ENCODE results near the gene SF3B3. TPM values are rescaled to one million over a fixed set of nuclear protein-coding genes. Genes with fewer than 3 reads are reported as not detected.
"Not testable (repeated sequence)": the region's sequence is repeated elsewhere in the genome, so short reads cannot be mapped to it uniquely, and the experiment has no call there.

Gene SF3B3
- total RNA-seq, 1 donor from 2014 or later, result 131 TPM

- ATAC-seq (no peak), DNase-seq (ENCODE audit: missing footprints) (no peak)
- intact Hi-C loops (cut with DNase I), result no loop called here
Observed at GRCh38 chr16:70577256-70577698, 53.7 kb downstream of the SF3B3 start.

GRCh38 chr16:70578035-70578434 is 54.4 kb downstream of the SF3B3 start:
- DNase-seq (ENCODE audit: missing footprints), result no peak
- intact Hi-C loops (cut with DNase I), result no loop called here
- ATAC-seq, result no peak

- no peak for ATAC-seq
- intact Hi-C loops (cut with DNase I), result no loop called here
- DNase-seq (ENCODE audit: missing footprints), result no peak
Observed at GRCh38 chr16:70579248-70579647, 55.6 kb downstream of the SF3B3 start.

- ATAC-seq, result peak; percentile 72
- intact Hi-C loops (cut with DNase I), result no loop called here
- DNase-seq (ENCODE audit: missing footprints), result no peak
Observed at GRCh38 chr16:70579648-70580630, 56.3 kb downstream of the SF3B3 start.

GRCh38 chr16:70582280-70582978 is 58.8 kb downstream of the SF3B3 start:
- DNase-seq (ENCODE audit: missing footprints) (no peak), ATAC-seq (no peak)
- intact Hi-C loops (cut with DNase I), result no loop called here

- intact Hi-C loops (cut with DNase I), result no loop called here
- no peak for DNase-seq (ENCODE audit: missing footprints)
- no peak for ATAC-seq
Observed at GRCh38 chr16:70586731-70587130, 63.1 kb downstream of the SF3B3 start.

GRCh38 chr16:70588565-70588964 is 64.9 kb downstream of the SF3B3 start:
- ATAC-seq (no peak), DNase-seq (ENCODE audit: missing footprints) (no peak)
- intact Hi-C loops (cut with DNase I), result no loop called here

- DNase-seq (ENCODE audit: missing footprints); ATAC-seq; intact Hi-C loops (cut with DNase I): not testable (repeated sequence)
Observed at GRCh38 chr16:70589416-70589815, 65.8 kb downstream of the SF3B3 start.

GRCh38 chr16:70589998-70590471 is 66.4 kb downstream of the SF3B3 start:
- no peak for DNase-seq (ENCODE audit: missing footprints)
- intact Hi-C loops (cut with DNase I), result no loop called here
- ATAC-seq, result peak; percentile 54

- DNase-seq (ENCODE audit: missing footprints) (no peak), ATAC-seq (peak; percentile 33)
- intact Hi-C loops (cut with DNase I), result no loop called here
Observed at GRCh38 chr16:70590722-70591415, 67.3 kb downstream of the SF3B3 start.

GRCh38 chr16:70591615-70592014 is 68.0 kb downstream of the SF3B3 start:
- no peak for DNase-seq (ENCODE audit: missing footprints)
- ATAC-seq, result no peak
- intact Hi-C loops (cut with DNase I), result no loop called here

GRCh38 chr16:70592106-70592571 is 68.5 kb downstream of the SF3B3 start:
- no peak for DNase-seq (ENCODE audit: missing footprints)
- ATAC-seq, result peak; percentile 57
- intact Hi-C loops (cut with DNase I), result no loop called here

- intact Hi-C loops (cut with DNase I), result no loop called here
- ATAC-seq (no peak), DNase-seq (ENCODE audit: missing footprints) (no peak)
Observed at GRCh38 chr16:70593544-70593943, 69.9 kb downstream of the SF3B3 start.

- DNase-seq (ENCODE audit: missing footprints) (no peak), ATAC-seq (no peak)
- intact Hi-C loops (cut with DNase I), result no loop called here
Observed at GRCh38 chr16:70594569-70594968, 71.0 kb downstream of the SF3B3 start.

GRCh38 chr16:70597135-70597835 is 73.7 kb downstream of the SF3B3 start:
- no peak for DNase-seq (ENCODE audit: missing footprints)
- intact Hi-C loops (cut with DNase I), result no loop called here
- ATAC-seq, result no peak

- no peak for ATAC-seq
- intact Hi-C loops (cut with DNase I), result no loop called here
- DNase-seq (ENCODE audit: missing footprints), result no peak
Observed at GRCh38 chr16:70598937-70599503, 75.4 kb downstream of the SF3B3 start.

- intact Hi-C loops (cut with DNase I), result no loop called here
- no peak for ATAC-seq
- DNase-seq (ENCODE audit: missing footprints), result no peak
Observed at GRCh38 chr16:70600730-70601129, 77.1 kb downstream of the SF3B3 start.
